ENCODE measurements around the gene HPCAL1. TPM values are rescaled to one million over a fixed set of nuclear protein-coding genes. Genes with fewer than 3 reads are reported as not detected.

The HPCAL1 gene
- total RNA-seq, 2 donors from 2014 or later, result 21.6 to 26.0 TPM

GRCh38 chr2:10341193-10341592 is 38.5 kb downstream of the HPCAL1 start:
- DNase-seq (ENCODE audit: low spot score), result no peak
- intact Hi-C loops (cut with DNase I), result no loop called here

DNA sequence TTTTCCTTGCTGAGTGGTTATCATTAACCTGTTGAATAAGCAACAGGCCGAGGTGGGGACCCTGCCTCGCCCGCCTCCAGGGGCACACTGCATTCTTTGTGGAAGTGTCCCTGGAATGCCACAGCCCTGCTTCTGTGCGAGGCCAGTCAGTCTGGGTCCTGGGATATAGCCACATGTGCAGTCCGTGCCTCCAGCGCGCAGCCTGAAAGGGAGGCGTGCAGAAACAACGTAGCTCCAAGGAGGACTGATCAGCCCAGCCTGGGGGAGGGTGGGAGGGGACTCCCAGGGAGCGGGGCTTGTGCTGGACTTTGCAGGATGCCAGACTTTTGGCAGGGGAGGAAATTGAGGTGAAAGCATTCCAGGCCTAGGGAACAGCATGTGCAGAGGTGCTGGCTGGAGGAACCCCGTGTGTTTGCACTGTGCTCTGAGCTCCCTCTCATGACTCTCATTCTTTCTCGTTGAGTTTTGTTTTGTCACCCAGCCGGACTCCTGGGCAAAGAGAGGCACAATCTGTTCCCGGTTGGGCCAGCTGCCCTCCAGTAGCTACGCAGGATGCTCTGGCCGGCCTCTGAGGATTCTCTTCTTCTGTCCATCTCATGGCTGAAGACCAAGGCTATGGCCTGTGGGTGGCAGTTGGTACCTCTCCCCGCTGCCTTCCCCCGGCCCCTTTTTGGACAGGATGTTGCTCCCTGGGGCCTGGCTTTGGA is 39.7 kb downstream of the HPCAL1 start:
- DNase-seq (ENCODE audit: low spot score), result no peak
- intact Hi-C loops (cut with DNase I), result no loop called here

DNA sequence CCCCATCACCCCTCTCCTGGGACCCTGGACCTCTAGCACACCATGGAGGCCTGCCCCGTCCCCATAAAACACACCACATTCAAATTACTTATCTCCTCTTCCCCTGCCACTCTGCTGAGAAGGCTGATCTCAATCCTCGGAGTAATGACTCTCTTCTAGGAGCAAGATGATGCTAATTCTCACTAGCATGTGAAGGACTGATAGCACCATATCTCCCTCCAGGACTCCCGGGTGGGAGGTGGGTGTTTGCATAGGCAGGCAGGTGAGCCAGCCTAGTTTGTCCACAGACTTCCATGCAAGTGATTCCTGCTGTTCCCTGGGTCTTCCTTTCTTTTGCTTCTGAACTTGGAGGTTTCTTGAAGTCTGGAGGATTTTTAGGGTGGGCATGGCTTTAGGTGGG is 40.5 kb downstream of the HPCAL1 start:
- intact Hi-C loops (cut with DNase I), result no loop called here
- DNase-seq (ENCODE audit: low spot score), result no peak

- DNase-seq (ENCODE audit: low spot score), result no peak
- intact Hi-C loops (cut with DNase I), result no loop called here
Observed at GRCh38 chr2:10343658-10344057, 41.0 kb downstream of the HPCAL1 start.

DNA sequence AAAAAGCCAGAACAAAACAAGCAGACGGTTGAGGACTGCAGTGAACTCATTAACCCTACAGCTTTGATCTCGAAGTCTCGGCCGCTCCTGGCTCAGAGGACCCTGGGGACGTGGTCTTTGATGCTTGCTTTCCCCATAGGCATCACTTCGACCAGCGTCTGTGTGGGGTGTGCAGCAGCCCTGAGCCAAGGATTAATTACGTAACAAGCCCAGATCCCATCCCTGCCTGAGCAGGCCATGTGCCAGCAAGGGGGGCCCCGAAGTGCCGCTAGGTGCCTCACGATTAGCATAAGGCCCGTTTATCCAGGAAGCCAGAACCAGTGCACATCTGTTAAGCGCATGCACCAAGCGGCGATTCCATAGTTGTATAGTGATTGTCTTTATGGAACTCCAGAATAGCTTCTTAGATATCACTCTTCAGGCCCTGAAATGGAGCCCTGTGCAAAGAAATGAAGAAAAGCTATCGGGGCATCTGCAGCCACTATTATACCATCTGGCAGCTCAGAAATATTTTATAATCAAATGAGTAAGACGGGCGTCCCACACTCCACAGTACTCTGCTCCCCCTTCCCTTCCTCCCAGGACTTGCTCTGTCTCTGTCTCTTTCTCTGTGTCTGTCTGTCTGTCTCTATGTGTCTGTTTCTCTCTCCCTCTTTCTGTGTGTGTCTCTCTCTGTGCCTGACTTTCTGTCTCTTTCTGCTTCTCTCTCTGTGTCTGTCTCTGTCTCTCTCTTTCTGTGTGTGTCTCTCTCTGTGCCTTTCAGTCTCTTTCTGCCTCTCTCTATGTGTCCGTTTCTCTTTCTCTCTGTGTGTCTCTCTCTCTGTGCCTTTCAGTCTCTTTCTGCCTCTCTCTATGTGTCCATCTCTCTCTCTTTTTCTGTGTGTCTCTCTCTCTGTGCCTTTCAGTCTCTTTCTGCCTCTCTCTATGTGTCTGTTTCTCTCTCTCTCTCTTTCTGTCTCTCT is 41.7 kb downstream of the HPCAL1 start:
- intact Hi-C loops (cut with DNase I), result no loop called here

DNA sequence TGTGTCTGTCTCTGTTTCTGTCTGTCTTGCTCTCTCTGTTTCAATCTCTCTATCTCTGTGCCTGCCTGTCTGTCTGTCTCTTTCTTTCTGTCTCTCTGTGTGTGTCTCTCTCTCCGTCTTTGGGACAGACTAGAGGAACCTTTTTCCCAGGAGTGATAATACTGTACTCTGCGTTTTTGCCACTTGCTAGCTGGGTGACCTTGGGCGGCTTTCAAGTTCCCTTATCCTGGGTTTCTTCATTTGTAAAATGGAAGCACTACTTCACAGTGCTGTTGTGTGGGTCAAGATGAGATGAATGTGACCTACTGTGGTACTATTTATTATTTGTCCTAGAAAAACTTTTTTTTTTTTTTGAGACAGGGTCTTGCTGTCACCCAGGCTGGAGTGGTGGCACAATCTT is 42.4 kb downstream of the HPCAL1 start:
- DNase-seq (ENCODE audit: low spot score), result no peak
- intact Hi-C loops (cut with DNase I), result no loop called here

More for the DNA sequence above, 41.7 kb downstream of the HPCAL1 start:
- no peak for DNase-seq (ENCODE audit: low spot score)

DNA sequence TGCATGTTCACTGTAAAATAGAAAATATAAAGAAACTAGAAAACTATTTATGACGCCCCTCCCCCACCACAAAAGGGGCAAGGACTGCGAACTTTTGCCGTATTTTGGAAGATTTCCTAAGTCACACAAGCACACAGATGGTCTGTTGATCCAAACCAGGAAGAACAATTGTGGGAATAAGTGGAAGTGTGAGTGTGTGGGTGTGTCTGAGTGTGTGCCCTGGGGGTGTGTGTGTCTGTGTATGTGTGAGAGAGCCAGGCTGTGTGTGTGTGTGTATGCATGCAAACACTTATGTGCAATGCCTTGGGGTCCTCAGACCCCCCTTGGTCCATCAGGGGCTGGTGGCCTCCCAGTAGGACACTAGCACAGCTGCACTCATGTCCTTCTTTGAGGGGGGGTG is 43.1 kb downstream of the HPCAL1 start:
- no peak for DNase-seq (ENCODE audit: low spot score)
- intact Hi-C loops (cut with DNase I), result no loop called here

DNA sequence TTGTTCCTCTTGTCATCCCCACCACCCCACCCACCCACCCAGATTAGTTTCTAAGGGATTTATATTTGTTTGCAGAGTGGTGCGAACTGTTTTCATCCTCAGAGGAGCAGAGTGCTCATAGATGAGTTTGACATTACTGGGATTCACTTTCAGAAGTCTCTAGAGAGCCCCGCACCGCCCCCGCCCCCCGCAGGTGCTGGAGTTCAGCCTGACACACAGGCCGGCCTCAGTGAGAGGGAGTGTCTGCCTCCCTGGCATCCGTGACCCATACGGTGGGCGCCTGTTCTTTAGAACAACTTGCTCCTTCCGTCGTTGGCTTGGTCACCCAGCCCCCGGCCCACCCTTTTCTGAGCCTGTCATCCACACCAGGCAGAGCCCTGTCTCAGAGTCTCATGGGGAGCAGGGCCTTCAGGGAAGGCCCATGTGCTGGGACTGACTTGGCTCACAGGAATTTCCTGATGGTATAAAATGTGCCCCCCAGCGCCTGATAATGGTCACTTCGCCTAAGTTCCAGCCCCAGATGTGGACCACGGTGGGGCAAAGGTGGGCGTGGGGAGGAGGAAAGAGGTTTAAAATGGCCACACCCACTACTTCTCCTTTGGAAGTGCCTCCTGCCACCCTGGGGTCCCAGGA is 44.3 kb downstream of the HPCAL1 start:
- no peak for DNase-seq (ENCODE audit: low spot score)
- intact Hi-C loops (cut with DNase I), result no loop called here

GRCh38 chr2:10347562-10347948 is 44.9 kb downstream of the HPCAL1 start:
- no peak for DNase-seq (ENCODE audit: low spot score)
- intact Hi-C loops (cut with DNase I), result no loop called here

DNA sequence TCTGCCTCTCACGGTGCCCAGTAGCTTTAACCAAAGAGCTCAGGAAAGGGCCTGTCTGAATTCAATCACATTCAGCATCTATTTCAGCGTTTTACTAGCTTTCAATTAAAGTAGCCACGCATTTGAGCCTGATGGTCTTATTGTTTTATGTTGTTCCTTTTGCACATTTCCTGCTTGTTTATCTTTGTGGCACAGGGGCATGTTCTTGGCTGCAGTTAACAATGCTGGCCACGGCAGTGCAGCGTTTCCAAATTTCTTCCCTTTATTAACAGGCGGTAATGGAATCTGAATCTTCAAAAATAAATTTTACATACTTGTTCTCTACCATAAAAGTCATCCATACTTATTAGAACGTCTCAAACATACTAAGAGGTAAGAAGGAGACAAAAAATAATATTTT is 46.2 kb downstream of the HPCAL1 start:
- intact Hi-C loops (cut with DNase I), result no loop called here

DNA sequence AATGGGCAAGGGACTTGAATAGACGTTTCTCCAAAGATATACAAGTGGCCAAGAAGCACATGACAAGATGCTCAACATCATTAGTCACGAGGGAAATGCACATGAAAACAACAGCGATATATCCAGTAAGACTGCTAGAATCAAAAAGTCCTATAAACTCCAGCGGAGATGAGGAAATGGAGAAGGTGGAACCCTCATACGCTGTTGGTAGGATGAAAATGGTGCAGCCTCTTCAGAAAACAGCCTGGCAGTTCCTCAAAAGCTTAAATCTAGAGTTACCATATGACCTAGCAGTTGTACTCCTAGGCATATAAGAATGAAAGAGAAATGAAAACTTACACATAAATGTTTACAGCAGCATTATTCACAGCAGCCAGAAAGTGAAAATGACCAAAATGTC is 48.1 kb downstream of the HPCAL1 start:
- no peak for DNase-seq (ENCODE audit: low spot score)
- intact Hi-C loops (cut with DNase I), result no loop called here

More for the DNA sequence above, 46.2 kb downstream of the HPCAL1 start:
- DNase-seq (ENCODE audit: low spot score), result no peak

GRCh38 chr2:10352361-10352760 is 49.7 kb downstream of the HPCAL1 start:
- DNase-seq (ENCODE audit: low spot score), result no peak
- intact Hi-C loops (cut with DNase I), result no loop called here

GRCh38 chr2:10352972-10353371 is 50.3 kb downstream of the HPCAL1 start:
- intact Hi-C loops (cut with DNase I), result no loop called here
- no peak for DNase-seq (ENCODE audit: low spot score)

DNA sequence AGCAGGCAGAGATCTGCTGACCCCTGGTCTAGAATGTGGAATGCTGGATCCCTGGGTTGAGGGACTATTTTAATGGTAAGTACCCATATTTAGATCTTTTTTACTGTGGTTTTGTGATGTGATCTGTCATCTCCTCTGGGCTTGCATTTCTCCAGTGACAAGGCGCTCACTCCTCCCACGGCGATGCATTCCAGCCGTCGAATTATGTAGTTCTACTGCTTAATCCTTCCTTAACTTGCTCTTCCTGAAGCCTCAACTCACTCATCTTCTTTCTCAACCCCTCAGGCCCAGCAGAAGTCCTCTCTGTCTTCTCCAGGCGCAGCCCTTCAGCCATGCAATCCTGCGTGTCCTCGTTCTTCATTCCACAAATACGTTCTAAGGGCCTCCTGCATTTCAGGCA is 51.2 kb downstream of the HPCAL1 start:
- intact Hi-C loops (cut with DNase I), result no loop called here

DNA sequence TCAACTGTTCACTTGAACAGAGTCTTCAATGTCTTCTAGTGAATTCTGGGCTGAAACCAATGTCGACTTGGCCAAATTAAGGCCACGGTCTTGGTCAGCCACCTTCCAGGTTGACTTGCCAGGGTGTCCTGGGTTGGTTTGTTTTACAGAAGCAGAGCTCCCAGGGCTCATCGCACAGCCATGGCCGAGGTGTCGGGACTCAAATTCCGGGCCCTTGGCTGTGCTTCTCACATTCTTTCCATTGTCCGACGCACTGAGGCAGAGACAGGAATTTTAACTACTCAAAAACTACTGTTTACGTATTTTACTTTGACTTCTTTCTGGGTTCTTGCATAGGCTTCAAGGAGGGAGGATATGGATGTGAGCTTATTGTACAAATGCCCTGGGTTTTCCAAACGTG is 51.7 kb downstream of the HPCAL1 start:
- intact Hi-C loops (cut with DNase I), result no loop called here
- no peak for DNase-seq (ENCODE audit: low spot score)

More for the DNA sequence above, 51.2 kb downstream of the HPCAL1 start:
- DNase-seq (ENCODE audit: low spot score), result no peak

- DNase-seq (ENCODE audit: low spot score), result no peak
- intact Hi-C loops (cut with DNase I), result no loop called here
Observed at GRCh38 chr2:10355471-10356438, 53.1 kb downstream of the HPCAL1 start.

- intact Hi-C loops (cut with DNase I), result no loop called here
- DNase-seq (ENCODE audit: low spot score), result no peak
Observed at GRCh38 chr2:10356439-10356811, 53.7 kb downstream of the HPCAL1 start.

DNA sequence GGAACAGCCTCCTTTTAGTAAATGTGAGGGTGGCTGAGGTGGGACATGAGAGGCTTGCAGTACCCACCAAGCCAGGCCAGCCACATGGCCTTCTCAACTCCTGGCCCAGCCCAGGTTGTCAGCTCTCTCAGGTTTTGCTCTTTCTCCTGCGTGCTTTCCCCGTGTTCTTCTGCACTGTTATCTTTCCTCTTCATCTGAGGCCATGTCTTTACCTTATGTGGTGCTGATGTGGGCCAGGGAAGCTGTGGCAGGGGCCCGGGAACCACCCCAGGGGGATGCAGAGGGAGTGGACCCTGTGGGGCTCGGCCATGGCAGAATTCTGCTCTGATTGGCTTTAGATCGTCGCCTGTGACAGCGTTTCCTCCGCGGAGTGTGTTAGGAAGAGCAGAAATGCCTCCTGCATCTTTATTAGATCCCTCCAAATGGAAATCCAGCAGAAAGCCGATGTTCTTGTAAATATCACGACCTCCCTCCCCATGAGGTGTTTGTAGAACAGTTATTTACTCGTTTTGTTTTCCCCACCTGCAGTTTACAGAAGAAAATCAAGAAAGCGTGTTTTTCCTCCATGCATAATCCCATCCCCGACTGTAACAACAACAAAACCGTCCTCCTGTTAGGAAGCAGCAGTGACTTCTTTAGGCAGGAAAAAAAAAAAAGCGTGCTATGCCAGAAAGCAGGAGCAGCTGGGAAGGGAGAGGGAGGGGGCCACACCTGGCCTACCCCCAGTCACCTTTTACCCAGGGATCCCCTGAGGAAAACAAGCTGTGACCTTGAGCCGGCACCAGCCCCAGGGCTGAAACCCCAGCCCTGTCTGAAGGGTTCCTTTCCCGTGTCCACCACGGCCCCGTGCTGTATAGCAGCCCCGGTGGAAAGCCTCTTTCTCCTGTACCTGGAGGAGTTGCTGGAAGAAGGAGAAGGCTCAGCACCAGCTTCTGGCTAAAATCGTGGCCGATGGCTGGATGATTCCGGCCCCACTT is 54.8 kb downstream of the HPCAL1 start:
- intact Hi-C loops (cut with DNase I), result no loop called here
- no peak for DNase-seq (ENCODE audit: low spot score)

Measured in posterior vena cava (tissue), 2 donors.